ENCODE data around the gene PRMT3.

DNA sequence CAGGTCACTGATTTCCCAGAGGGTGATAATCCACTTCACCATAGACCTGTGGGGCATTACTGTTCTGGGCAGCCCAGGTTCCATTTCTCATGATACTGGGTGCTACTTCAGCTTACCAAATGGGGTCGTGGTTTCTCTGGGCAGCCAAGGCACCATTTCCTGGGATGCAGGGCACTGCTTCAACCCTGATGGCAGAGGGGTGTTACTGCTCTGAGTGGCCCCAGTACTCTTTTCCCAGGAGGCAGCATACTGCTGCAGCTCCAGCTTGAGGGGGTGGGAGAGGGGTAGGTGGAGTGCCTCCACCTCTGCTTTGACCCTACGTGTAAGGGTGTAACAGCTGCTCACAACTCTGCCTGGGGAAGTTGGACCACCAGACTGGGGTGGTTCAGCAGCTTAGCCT lies 51.1 kb downstream of the PRMT3 start:
- TF ChIP-seq CTCF (conservative IDR thresholded peaks at IDR 0.05; ENCODE audit: low read depth, low read length) = no peak
- TF ChIP-seq POLR2A (IDR thresholded peaks at IDR 0.05; ENCODE audit: low read depth, low read length) = no peak
- TF ChIP-seq RAD21 (IDR thresholded peaks at IDR 0.05; ENCODE audit: low read length) = no peak
- TF ChIP-seq MAZ (IDR thresholded peaks at IDR 0.05; ENCODE audit: borderline replicate concordance, low read depth, low read length) = no peak
- TF ChIP-seq RFX5 (IDR thresholded peaks at IDR 0.05; ENCODE audit: low read depth, low read length) = no peak
- TF ChIP-seq, protein P1, sequence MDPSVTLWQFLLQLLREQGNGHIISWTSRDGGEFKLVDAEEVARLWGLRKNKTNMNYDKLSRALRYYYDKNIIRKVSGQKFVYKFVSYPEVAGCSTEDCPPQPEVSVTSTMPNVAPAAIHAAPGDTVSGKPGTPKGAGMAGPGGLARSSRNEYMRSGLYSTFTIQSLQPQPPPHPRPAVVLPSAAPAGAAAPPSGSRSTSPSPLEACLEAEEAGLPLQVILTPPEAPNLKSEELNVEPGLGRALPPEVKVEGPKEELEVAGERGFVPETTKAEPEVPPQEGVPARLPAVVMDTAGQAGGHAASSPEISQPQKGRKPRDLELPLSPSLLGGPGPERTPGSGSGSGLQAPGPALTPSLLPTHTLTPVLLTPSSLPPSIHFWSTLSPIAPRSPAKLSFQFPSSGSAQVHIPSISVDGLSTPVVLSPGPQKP (IDR thresholded peaks at IDR 0.05; ENCODE audit: borderline replicate concordance, low read depth, low read length) = no peak
- TF ChIP-seq MXI1 (IDR thresholded peaks at IDR 0.05; ENCODE audit: borderline replicate concordance, low read depth, low read length) = no peak
- TF ChIP-seq USF2 (IDR thresholded peaks at IDR 0.05; ENCODE audit: low read depth, low read length) = no peak
- TF ChIP-seq SMC3 (IDR thresholded peaks at IDR 0.05; ENCODE audit: low read depth, low read length) = no peak
- TF ChIP-seq MAFK (IDR thresholded peaks at IDR 0.05; ENCODE audit: low read depth, low read length) = no peak
- TF ChIP-seq FOS (IDR thresholded peaks at IDR 0.05; ENCODE audit: low read depth, low read length) = no peak
